HG03095 (cell line): ENCODE results near the gene AUTS2.
A peak's percentile ranks its signal among the peaks of the same experiment; 100 is the strongest.

Source experiments
- ATAC-seq: cut with Tn5 transposase; IDR thresholded peaks from one replicate; pipeline ENCODE4 v1.9.1; 2021; ENCODE audit warnings: moderate library complexity; ENCODE audit not compliant: unreplicated experiment

AUTS2 gene

GRCh38 chr7:70419526-70420380 is 821.5 kb downstream of the AUTS2 start:
- ATAC-seq = no peak

- ATAC-seq = no peak
These were observed 822.0 kb downstream of the AUTS2 start for GRCh38 chr7:70420381-70420662.

- ATAC-seq = no peak
These were observed 823.0 kb downstream of the AUTS2 start for GRCh38 chr7:70421319-70421718.

GRCh38 chr7:70426249-70426880 is 828.1 kb downstream of the AUTS2 start:
- ATAC-seq = peak; percentile 80

GRCh38 chr7:70432567-70433001 is 834.3 kb downstream of the AUTS2 start:
- no peak for ATAC-seq

GRCh38 chr7:70434376-70434775 is 836.1 kb downstream of the AUTS2 start:
- ATAC-seq = no peak

- ATAC-seq = no peak
These were observed 836.5 kb downstream of the AUTS2 start for GRCh38 chr7:70434821-70435220.

GRCh38 chr7:70435634-70436033 is 837.4 kb downstream of the AUTS2 start:
- no peak for ATAC-seq

- ATAC-seq = no peak
These were observed 838.6 kb downstream of the AUTS2 start for GRCh38 chr7:70436790-70437350.

GRCh38 chr7:70439651-70440050 is 841.4 kb downstream of the AUTS2 start:
- ATAC-seq = no peak

GRCh38 chr7:70446448-70447143 is 848.3 kb downstream of the AUTS2 start:
- no peak for ATAC-seq

GRCh38 chr7:70448312-70448906 is 850.1 kb downstream of the AUTS2 start:
- no peak for ATAC-seq

- ATAC-seq = no peak
These were observed 852.5 kb downstream of the AUTS2 start for GRCh38 chr7:70450731-70451130.

GRCh38 chr7:70455925-70456324 is 857.6 kb downstream of the AUTS2 start:
- no peak for ATAC-seq

- ATAC-seq = peak; percentile 60
These were observed 858.4 kb downstream of the AUTS2 start for GRCh38 chr7:70456719-70457118.

GRCh38 chr7:70457482-70457881 is 859.2 kb downstream of the AUTS2 start:
- ATAC-seq = no peak

GRCh38 chr7:70457883-70458680 is 859.8 kb downstream of the AUTS2 start:
- no peak for ATAC-seq

- ATAC-seq = no peak
These were observed 860.5 kb downstream of the AUTS2 start for GRCh38 chr7:70458745-70459144.

- ATAC-seq = no peak
These were observed 861.3 kb downstream of the AUTS2 start for GRCh38 chr7:70459546-70459945.

GRCh38 chr7:70460071-70460470 is 861.8 kb downstream of the AUTS2 start:
- no peak for ATAC-seq
